Uterus (tissue), 4 donors: ENCODE results near the gene ALX1. TPM values are rescaled to one million over a fixed set of nuclear protein-coding genes. Genes with fewer than 3 reads are reported as not detected.

ENCODE experiments used
- DNase-seq, 2 donors: peaks; one replicate each; pipeline ENCODE4 v3.0.0-alpha.2; 2019 to 2020
- H3K27ac ChIP-seq, 2 donors: fragments of 200-600 bp; sonication (generic); 1 replicate in 1 of 2; 2 replicates in 1 of 2; pipeline ENCODE4 v1.5.1; 2016 to 2018
- H3K27me3 ChIP-seq, 2 donors: fragments of 200-600 bp; sonication (generic); one replicate each; pipeline ENCODE4 v1.5.1; 2018 to 2019; ENCODE audit warnings: control low read depth in 1 of 2
- H3K36me3 ChIP-seq, 2 donors: fragments of 200-600 bp; sonication (generic); one replicate each; pipeline ENCODE4 v1.5.1; 2019; ENCODE audit warnings: control low read depth in 1 of 2
- H3K4me1 ChIP-seq, 2 donors: fragments of 200-600 bp; sonication (generic); one replicate each; pipeline ENCODE4 v1.5.1; 2018 to 2019; ENCODE audit warnings: control low read depth in 1 of 2
- H3K4me3 ChIP-seq, 2 donors: fragments of 200-600 bp; sonication (generic); 1 replicate in 1 of 2; 2 replicates in 1 of 2; pipeline ENCODE4 v1.5.1; 2018 to 2019; ENCODE audit warnings: mild to moderate bottlenecking in 1 of 2
- H3K9me3 ChIP-seq, 2 donors: fragments of 200-600 bp; sonication (generic); one replicate each; pipeline ENCODE4 v1.5.1; 2019; ENCODE audit warnings: control low read depth in 1 of 2
- POLR2A ChIP-seq, 2 donors: fragments of 450-650 bp; IDR thresholded peaks; one replicate each; pipeline ENCODE4 v1.6.1; 2016; ENCODE audit warnings: antibody characterized with exemption in 2 of 2, mild to moderate bottlenecking in 1 of 2, moderate library complexity in 1 of 2
- intact Hi-C: fragments of 100-400 bp; cut with DNase I; formaldehyde crosslinking; loops from one replicate; pipeline ENCODE4 v1.15.1; 2023; ENCODE audit warnings: low total_unique reads
- total RNA-seq, 4 donors: library from RNA; depleted of rRNA in 3 of 4; stranded (reverse); fragments of >200 nt in 3 of 4; gene quantifications; one replicate each; pipeline versions ENCODE4 v1.1.0 to v1.2.4, GENCODE V29; 2014 to 2023
- TF ChIP-seq, protein P1 (sequence below), 4 experiments: fragments of 200-600 bp in 2 of 4; fragments of 450-650 bp in 2 of 4; sonication (generic) in 2 of 4; IDR thresholded peaks; one replicate each; pipeline ENCODE4 v1.5.1; 2016 to 2019; ENCODE audit warnings: antibody characterized with exemption in 4 of 4, mild to moderate bottlenecking in 2 of 4, moderate library complexity in 1 of 4
- donor health status: DM: yes; HTN: yes; CAD: no.

ALX1 gene
- total RNA-seq, 4 donors from 2014 or later, result 0.61 to 4.2 TPM; not detected in 2

GRCh38 chr12:85348779-85349178 lies 68.8 kb downstream of the ALX1 start:
- no peak overlapping the region for H3K27ac ChIP-seq
- H3K9me3 ChIP-seq, result no peaks in the 10 kb centered on the region
- no peak overlapping the region for H3K4me3 ChIP-seq
- intact Hi-C loops, result no loop called here
- no peaks in the 10 kb centered on the region for H3K27me3 ChIP-seq
- no peaks in the 10 kb centered on the region for H3K36me3 ChIP-seq
- no peak for DNase-seq
- no peak for TF ChIP-seq POLR2A (IDR thresholded peaks at IDR 0.05)
- TF ChIP-seq, protein P1, sequence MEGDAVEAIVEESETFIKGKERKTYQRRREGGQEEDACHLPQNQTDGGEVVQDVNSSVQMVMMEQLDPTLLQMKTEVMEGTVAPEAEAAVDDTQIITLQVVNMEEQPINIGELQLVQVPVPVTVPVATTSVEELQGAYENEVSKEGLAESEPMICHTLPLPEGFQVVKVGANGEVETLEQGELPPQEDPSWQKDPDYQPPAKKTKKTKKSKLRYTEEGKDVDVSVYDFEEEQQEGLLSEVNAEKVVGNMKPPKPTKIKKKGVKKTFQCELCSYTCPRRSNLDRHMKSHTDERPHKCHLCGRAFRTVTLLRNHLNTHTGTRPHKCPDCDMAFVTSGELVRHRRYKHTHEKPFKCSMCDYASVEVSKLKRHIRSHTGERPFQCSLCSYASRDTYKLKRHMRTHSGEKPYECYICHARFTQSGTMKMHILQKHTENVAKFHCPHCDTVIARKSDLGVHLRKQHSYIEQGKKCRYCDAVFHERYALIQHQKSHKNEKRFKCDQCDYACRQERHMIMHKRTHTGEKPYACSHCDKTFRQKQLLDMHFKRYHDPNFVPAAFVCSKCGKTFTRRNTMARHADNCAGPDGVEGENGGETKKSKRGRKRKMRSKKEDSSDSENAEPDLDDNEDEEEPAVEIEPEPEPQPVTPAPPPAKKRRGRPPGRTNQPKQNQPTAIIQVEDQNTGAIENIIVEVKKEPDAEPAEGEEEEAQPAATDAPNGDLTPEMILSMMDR (IDR thresholded peaks at IDR 0.05), result no peak
- H3K4me1 ChIP-seq, result no peaks in the 10 kb centered on the region

- Histone ChIP-seq H3K27ac (no peak overlapping the region), H3K9me3 (no peaks in the 10 kb centered on the region), H3K36me3 (no peaks in the 10 kb centered on the region), H3K27me3 (no peaks in the 10 kb centered on the region), H3K4me3 (no peak overlapping the region), H3K4me1 (no peaks in the 10 kb centered on the region)
- no peak for DNase-seq
- intact Hi-C loops, result no loop called here
- no peak for TF ChIP-seq POLR2A (IDR thresholded peaks at IDR 0.05)
- TF ChIP-seq, protein P1 (IDR thresholded peaks at IDR 0.05), result no peak
These were observed 70.3 kb downstream of the ALX1 start for GRCh38 chr12:85350356-85350755.

Other genes starting within 250 kb of the ALX1 start
- under 1 TPM in 2 of 4 donors, not detected in 2; under 0.01 to 0.59 TPM for gene TSPAN19, start 243.9 kb upstream of the ALX1 start, total RNA-seq
- 10 to 100 TPM in 1 of 4 donors, 1 to 10 TPM in 1, under 1 TPM in 2; 0.51 to 13.1 (median 1.9) TPM for gene LRRIQ1, start 243.9 kb upstream of the ALX1 start, total RNA-seq